HepG2 (cell line): ENCODE results near the gene CBX5. TPM values are rescaled to one million over a fixed set of nuclear protein-coding genes. Genes with fewer than 3 reads are reported as not detected.

Experiments
- ATF6 ChIP-seq: sonication (generic); formaldehyde crosslinking; conservative IDR thresholded peaks from 2 replicates; pipeline ENCODE4 v1.4.0; 2020; ENCODE audit warnings: missing genetic modification reagents
- GATA4 ChIP-seq: sonication (generic); IDR thresholded peaks from 2 replicates; pipeline ENCODE4 v1.6.1; 2016; ENCODE audit warnings: antibody characterized with exemption, low read depth, borderline replicate concordance
- JUNB ChIP-seq: sonication (generic); formaldehyde crosslinking; IDR thresholded peaks from 2 replicates; pipeline ENCODE4 v1.8.0; 2022; ENCODE audit warnings: missing genetic modification reagents, mild to moderate bottlenecking, borderline replicate concordance
- KDM6A ChIP-seq: IDR thresholded peaks from 2 replicates; pipeline ENCODE4 v1.6.1; 2016; ENCODE audit warnings: low read depth
- MAZ ChIP-seq, 2 experiments: sonication (generic) in 1 of 2; formaldehyde crosslinking in 1 of 2; IDR thresholded peaks; 2 replicates each; pipeline versions ENCODE4 v1.5.0 to v1.6.1; 2012 to 2020; ENCODE audit warnings: low read depth in 2 of 2, mild to moderate bottlenecking in 2 of 2, borderline replicate concordance in 1 of 2, improper control_type of control experiment in 1 of 2, low read length in 1 of 2, missing genetic modification reagents in 1 of 2, moderate library complexity in 1 of 2
- MEIS2 ChIP-seq: sonication (generic); formaldehyde crosslinking; IDR thresholded peaks from 2 replicates; pipeline ENCODE4 v1.9.0; 2021; ENCODE audit warnings: mild to moderate bottlenecking, missing genetic modification reagents
- NR2F2 ChIP-seq: IDR thresholded peaks from 2 replicates; pipeline ENCODE4 v1.6.1; 2012; ENCODE audit warnings: low read depth, inconsistent platforms, borderline replicate concordance
- PRPF4 ChIP-seq: fragments of 200-400 bp; formaldehyde crosslinking; IDR thresholded peaks from 2 replicates; pipeline ENCODE4 v1.6.1; 2016; ENCODE audit warnings: low read length, low read depth; ENCODE audit not compliant: poor library complexity, severe bottlenecking
- SAP130 ChIP-seq: IDR thresholded peaks from 2 replicates; pipeline ENCODE4 v1.6.1; 2016; ENCODE audit warnings: low read depth
- SIN3A ChIP-seq: IDR thresholded peaks from 2 replicates; pipeline ENCODE4 v1.6.1; 2011; ENCODE audit warnings: low read depth, mild to moderate bottlenecking, control low read depth, low read length, borderline replicate concordance
- ZGPAT ChIP-seq: IDR thresholded peaks from 2 replicates; pipeline ENCODE4 v1.6.1; 2016; ENCODE audit warnings: mild to moderate bottlenecking
- ZNF549 ChIP-seq: sonication (generic); formaldehyde crosslinking; IDR thresholded peaks from 2 replicates; pipeline ENCODE4 v1.5.0; 2020; ENCODE audit warnings: missing genetic modification reagents
- ZNF589 ChIP-seq: sonication (generic); formaldehyde crosslinking; conservative IDR thresholded peaks from 2 replicates; pipeline ENCODE4 v1.8.0; 2022; ENCODE audit warnings: mild to moderate bottlenecking, moderate library complexity, missing genetic modification reagents
- ZNF652 ChIP-seq: IDR thresholded peaks from 2 replicates; pipeline ENCODE4 v1.6.1; 2016; ENCODE audit warnings: low read depth, borderline replicate concordance
- polyA plus RNA-seq, 8 experiments: library from polyadenylated mRNA; depleted of rRNA in 3 of 8; stranded (reverse) in 7 of 8; unstranded in 1 of 8; fragments of >200 nt; fragmentation: Illumina TruSeq in 4 of 8; extraction: Trizol in 4 of 8; gene quantifications; 2 replicates each; pipeline versions ENCODE4 v1.2.1 to v1.2.3, GENCODE V29; 2011 to 2016; ENCODE audit warnings: low read depth in 4 of 8, missing spikeins in 1 of 8, mixed read lengths in 1 of 8; ENCODE audit not compliant: insufficient read depth in 1 of 8
- total RNA-seq, 5 experiments: library from RNA; depleted of rRNA; stranded (reverse); fragments of >200 nt; fragmentation: Illumina TruSeq; extraction: Trizol; gene quantifications; 2 replicates each; pipeline ENCODE4 v1.2.3, GENCODE V29; 2016; ENCODE audit warnings: low read depth in 1 of 5
- TF ChIP-seq, protein P1 (sequence below): fragments of 450-650 bp; IDR thresholded peaks from 2 replicates; pipeline ENCODE4 v1.6.1; 2017
- TF ChIP-seq, protein P2 (sequence below): sonication (generic); formaldehyde crosslinking; IDR thresholded peaks from 2 replicates; pipeline ENCODE4 v1.4.0; 2020; ENCODE audit warnings: mild to moderate bottlenecking, missing genetic modification reagents
- TF ChIP-seq, protein P3 (sequence below): IDR thresholded peaks from 2 replicates; pipeline ENCODE4 v1.6.1; 2012; ENCODE audit warnings: low read length, improper control_type of control experiment

Gene CBX5
- total and polyA plus RNA-seq, 2 of the 13 experiments (the other 11 are each of a cell fraction or from before 2014, with no cell fraction given), result 16.0 to 22.2 TPM

- TF ChIP-seq, protein P1, sequence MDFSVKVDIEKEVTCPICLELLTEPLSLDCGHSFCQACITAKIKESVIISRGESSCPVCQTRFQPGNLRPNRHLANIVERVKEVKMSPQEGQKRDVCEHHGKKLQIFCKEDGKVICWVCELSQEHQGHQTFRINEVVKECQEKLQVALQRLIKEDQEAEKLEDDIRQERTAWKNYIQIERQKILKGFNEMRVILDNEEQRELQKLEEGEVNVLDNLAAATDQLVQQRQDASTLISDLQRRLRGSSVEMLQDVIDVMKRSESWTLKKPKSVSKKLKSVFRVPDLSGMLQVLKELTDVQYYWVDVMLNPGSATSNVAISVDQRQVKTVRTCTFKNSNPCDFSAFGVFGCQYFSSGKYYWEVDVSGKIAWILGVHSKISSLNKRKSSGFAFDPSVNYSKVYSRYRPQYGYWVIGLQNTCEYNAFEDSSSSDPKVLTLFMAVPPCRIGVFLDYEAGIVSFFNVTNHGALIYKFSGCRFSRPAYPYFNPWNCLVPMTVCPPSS, result no peak
- TF ChIP-seq MAZ (IDR thresholded peaks at IDR 0.05; ENCODE audit: borderline replicate concordance, low read depth, low read length) (0 out of 2 replicates have a peak, but pooled peaks have one; percentile 63), MAZ (CRISPR knock-in tag; IDR thresholded peaks at IDR 0.05; ENCODE audit: low read depth) (no peak), MEIS2 (no peak), PRPF4 (no peak), ATF6 (0 out of 2 replicates have a peak, but pooled peaks have one; percentile 49), SAP130 (CRISPR knock-in tag) (peak; percentile 64), ZNF549 (no peak), ZNF589 (CRISPR knock-in tag) (no peak), JUNB (CRISPR knock-in tag) (no peak), ZGPAT (peak; percentile 78), SIN3A (0 out of 2 replicates have a peak, but pooled peaks have one; percentile 40), GATA4 (peak; percentile 39; the same call in 1 of the 2 replicates), ZNF652 (CRISPR knock-in tag) (no peak), NR2F2 (peak; percentile 98), KDM6A (CRISPR knock-in tag) (peak; percentile 76; the same call in 1 of the 2 replicates)
- TF ChIP-seq, protein P2, sequence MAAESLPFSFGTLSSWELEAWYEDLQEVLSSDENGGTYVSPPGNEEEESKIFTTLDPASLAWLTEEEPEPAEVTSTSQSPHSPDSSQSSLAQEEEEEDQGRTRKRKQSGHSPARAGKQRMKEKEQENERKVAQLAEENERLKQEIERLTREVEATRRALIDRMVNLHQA, result no peak
- TF ChIP-seq, protein P3, sequence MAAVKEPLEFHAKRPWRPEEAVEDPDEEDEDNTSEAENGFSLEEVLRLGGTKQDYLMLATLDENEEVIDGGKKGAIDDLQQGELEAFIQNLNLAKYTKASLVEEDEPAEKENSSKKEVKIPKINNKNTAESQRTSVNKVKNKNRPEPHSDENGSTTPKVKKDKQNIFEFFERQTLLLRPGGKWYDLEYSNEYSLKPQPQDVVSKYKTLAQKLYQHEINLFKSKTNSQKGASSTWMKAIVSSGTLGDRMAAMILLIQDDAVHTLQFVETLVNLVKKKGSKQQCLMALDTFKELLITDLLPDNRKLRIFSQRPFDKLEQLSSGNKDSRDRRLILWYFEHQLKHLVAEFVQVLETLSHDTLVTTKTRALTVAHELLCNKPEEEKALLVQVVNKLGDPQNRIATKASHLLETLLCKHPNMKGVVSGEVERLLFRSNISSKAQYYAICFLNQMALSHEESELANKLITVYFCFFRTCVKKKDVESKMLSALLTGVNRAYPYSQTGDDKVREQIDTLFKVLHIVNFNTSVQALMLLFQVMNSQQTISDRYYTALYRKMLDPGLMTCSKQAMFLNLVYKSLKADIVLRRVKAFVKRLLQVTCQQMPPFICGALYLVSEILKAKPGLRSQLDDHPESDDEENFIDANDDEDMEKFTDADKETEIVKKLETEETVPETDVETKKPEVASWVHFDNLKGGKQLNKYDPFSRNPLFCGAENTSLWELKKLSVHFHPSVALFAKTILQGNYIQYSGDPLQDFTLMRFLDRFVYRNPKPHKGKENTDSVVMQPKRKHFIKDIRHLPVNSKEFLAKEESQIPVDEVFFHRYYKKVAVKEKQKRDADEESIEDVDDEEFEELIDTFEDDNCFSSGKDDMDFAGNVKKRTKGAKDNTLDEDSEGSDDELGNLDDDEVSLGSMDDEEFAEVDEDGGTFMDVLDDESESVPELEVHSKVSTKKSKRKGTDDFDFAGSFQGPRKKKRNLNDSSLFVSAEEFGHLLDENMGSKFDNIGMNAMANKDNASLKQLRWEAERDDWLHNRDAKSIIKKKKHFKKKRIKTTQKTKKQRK, result no peak
Measured at GRCh38 chr12:54294152-54294952, 14.4 kb upstream of the CBX5 start (continued).
